H1 (cell line): ENCODE measurements around the gene UBQLN4. TPM values are rescaled to one million over a fixed set of nuclear protein-coding genes. Genes with fewer than 3 reads are reported as not detected.

Experiments
- BCL11A ChIP-seq, 2 experiments: IDR thresholded peaks; one replicate each; pipeline ENCODE4 v1.6.1; 2011; ENCODE audit warnings: low read depth in 2 of 2, low read length in 2 of 2, mild to moderate bottlenecking in 2 of 2
- CBX5 ChIP-seq: fragments of 300-800, 300-1000 bp; sonication (generic); IDR thresholded peaks from 2 replicates; pipeline ENCODE4 v1.7.1; 2016; ENCODE audit warnings: antibody characterized with exemption, low read length, low read depth
- CHD2 ChIP-seq: IDR thresholded peaks from 2 replicates; pipeline ENCODE4 v1.6.1; 2012; ENCODE audit warnings: low read length, improper control_type of control experiment
- CTBP2 ChIP-seq: IDR thresholded peaks from 2 replicates; pipeline ENCODE4 v1.7.0; 2011; ENCODE audit warnings: borderline replicate concordance, mild to moderate bottlenecking, moderate library complexity, mixed read lengths, low read length; ENCODE audit not compliant: insufficient read depth, insufficient read length
- EZH2 ChIP-seq: fragments of 200-600 bp; sonication (generic); IDR thresholded peaks from 2 replicates; pipeline ENCODE4 v1.7.1; 2012; ENCODE audit warnings: low read depth, mild to moderate bottlenecking, moderate library complexity, low read length, inconsistent platforms; ENCODE audit not compliant: severe bottlenecking
- KDM1A ChIP-seq: fragments of 200-600, 300-600 bp; sonication (generic); IDR thresholded peaks from 2 replicates; pipeline ENCODE4 v1.7.1; 2016; ENCODE audit warnings: mild to moderate bottlenecking, low read length, borderline replicate concordance
- POLR2AphosphoS5 ChIP-seq: IDR thresholded peaks from 2 replicates; pipeline ENCODE4 v1.6.1; 2011; ENCODE audit warnings: low read depth, low read length
- SUZ12 ChIP-seq: fragments of 200-600 bp; sonication (generic); IDR thresholded peaks from 2 replicates; pipeline ENCODE4 v1.6.1; 2012; ENCODE audit warnings: mild to moderate bottlenecking, inconsistent platforms, low read length, moderate library complexity, mixed read lengths
- polyA plus RNA-seq, 7 experiments: library from polyadenylated mRNA; depleted of rRNA in 3 of 7; stranded (reverse) in 5 of 7; unstranded in 2 of 7; fragments of >200 nt in 5 of 7; fragments of 200-250 nt in 2 of 7; gene quantifications; 1 replicate in 5 of 7; 2 replicates in 1 of 7; 4 replicates in 1 of 7; pipeline versions ENCODE4 v1.2.1 to v1.2.3, GENCODE V29; 2011 to 2013; ENCODE audit warnings: missing spikeins in 2 of 7, mixed read lengths in 2 of 7
- total RNA-seq: library from RNA; stranded (reverse); fragmentation: NEBNext Ultra II Directional; extraction: Animal tissue kit (Norgen Biotek cat#: 25700); gene quantifications from 2 replicates; pipeline ENCODE4 v1.2.1, GENCODE V29; 2021
- TF ChIP-seq, protein P1 (sequence below): fragments of 300-600 bp; sonication (generic); IDR thresholded peaks from 2 replicates; pipeline ENCODE4 v1.7.1; 2012; ENCODE audit warnings: low read length, moderate library complexity, mild to moderate bottlenecking, inconsistent platforms; ENCODE audit not compliant: insufficient replicate concordance

Gene UBQLN4
- total and polyA plus RNA-seq, 2 of the 8 experiments (the other 6 are each of a cell fraction or from before 2014, with no cell fraction given): 37.7 to 52.0 TPM

DNA sequence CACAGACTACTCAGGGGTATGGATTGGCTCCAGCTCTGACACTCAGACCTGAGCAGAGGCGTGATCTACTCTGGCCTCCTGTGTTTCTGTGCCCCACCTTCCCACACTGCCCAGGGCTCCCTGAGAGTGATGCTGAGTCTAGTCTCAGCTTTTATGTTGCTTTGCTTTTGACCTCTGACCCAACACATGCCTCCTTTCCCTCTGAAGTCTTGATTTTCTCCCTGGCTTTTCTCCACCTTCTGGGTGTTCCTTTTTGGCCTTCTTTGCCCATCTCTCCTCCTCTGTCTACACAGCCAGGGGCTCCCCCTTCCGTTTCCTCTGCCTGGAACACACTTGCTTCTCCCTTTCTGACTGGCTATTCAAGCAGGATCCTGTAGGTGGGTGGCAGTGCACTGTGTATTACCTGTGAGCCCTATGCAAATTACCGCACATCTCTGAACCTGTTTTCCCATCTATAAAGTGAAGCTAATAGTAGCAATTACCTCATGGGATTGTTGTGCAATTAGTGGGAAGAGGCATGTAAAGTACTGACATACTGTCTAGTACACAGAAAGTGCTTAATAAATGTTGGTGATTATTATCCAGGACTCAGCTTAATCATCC, 42.4 kb upstream of the UBQLN4 start (continued):
- TF ChIP-seq, protein P1, sequence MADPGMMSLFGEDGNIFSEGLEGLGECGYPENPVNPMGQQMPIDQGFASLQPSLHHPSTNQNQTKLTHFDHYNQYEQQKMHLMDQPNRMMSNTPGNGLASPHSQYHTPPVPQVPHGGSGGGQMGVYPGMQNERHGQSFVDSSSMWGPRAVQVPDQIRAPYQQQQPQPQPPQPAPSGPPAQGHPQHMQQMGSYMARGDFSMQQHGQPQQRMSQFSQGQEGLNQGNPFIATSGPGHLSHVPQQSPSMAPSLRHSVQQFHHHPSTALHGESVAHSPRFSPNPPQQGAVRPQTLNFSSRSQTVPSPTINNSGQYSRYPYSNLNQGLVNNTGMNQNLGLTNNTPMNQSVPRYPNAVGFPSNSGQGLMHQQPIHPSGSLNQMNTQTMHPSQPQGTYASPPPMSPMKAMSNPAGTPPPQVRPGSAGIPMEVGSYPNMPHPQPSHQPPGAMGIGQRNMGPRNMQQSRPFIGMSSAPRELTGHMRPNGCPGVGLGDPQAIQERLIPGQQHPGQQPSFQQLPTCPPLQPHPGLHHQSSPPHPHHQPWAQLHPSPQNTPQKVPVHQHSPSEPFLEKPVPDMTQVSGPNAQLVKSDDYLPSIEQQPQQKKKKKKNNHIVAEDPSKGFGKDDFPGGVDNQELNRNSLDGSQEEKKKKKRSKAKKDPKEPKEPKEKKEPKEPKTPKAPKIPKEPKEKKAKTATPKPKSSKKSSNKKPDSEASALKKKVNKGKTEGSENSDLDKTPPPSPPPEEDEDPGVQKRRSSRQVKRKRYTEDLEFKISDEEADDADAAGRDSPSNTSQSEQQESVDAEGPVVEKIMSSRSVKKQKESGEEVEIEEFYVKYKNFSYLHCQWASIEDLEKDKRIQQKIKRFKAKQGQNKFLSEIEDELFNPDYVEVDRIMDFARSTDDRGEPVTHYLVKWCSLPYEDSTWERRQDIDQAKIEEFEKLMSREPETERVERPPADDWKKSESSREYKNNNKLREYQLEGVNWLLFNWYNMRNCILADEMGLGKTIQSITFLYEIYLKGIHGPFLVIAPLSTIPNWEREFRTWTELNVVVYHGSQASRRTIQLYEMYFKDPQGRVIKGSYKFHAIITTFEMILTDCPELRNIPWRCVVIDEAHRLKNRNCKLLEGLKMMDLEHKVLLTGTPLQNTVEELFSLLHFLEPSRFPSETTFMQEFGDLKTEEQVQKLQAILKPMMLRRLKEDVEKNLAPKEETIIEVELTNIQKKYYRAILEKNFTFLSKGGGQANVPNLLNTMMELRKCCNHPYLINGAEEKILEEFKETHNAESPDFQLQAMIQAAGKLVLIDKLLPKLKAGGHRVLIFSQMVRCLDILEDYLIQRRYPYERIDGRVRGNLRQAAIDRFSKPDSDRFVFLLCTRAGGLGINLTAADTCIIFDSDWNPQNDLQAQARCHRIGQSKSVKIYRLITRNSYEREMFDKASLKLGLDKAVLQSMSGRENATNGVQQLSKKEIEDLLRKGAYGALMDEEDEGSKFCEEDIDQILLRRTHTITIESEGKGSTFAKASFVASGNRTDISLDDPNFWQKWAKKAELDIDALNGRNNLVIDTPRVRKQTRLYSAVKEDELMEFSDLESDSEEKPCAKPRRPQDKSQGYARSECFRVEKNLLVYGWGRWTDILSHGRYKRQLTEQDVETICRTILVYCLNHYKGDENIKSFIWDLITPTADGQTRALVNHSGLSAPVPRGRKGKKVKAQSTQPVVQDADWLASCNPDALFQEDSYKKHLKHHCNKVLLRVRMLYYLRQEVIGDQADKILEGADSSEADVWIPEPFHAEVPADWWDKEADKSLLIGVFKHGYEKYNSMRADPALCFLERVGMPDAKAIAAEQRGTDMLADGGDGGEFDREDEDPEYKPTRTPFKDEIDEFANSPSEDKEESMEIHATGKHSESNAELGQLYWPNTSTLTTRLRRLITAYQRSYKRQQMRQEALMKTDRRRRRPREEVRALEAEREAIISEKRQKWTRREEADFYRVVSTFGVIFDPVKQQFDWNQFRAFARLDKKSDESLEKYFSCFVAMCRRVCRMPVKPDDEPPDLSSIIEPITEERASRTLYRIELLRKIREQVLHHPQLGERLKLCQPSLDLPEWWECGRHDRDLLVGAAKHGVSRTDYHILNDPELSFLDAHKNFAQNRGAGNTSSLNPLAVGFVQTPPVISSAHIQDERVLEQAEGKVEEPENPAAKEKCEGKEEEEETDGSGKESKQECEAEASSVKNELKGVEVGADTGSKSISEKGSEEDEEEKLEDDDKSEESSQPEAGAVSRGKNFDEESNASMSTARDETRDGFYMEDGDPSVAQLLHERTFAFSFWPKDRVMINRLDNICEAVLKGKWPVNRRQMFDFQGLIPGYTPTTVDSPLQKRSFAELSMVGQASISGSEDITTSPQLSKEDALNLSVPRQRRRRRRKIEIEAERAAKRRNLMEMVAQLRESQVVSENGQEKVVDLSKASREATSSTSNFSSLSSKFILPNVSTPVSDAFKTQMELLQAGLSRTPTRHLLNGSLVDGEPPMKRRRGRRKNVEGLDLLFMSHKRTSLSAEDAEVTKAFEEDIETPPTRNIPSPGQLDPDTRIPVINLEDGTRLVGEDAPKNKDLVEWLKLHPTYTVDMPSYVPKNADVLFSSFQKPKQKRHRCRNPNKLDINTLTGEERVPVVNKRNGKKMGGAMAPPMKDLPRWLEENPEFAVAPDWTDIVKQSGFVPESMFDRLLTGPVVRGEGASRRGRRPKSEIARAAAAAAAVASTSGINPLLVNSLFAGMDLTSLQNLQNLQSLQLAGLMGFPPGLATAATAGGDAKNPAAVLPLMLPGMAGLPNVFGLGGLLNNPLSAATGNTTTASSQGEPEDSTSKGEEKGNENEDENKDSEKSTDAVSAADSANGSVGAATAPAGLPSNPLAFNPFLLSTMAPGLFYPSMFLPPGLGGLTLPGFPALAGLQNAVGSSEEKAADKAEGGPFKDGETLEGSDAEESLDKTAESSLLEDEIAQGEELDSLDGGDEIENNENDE: no peak
- TF ChIP-seq CBX5: no peak
- TF ChIP-seq SUZ12: no peak
- no peak for TF ChIP-seq KDM1A
- no peak for TF ChIP-seq CTBP2
- TF ChIP-seq POLR2AphosphoS5: no peak
- no peak for TF ChIP-seq BCL11A (IDR thresholded peaks at IDR 0.05; ENCODE audit: low read depth in 2 of 2, low read length in 2 of 2)
- no peak for TF ChIP-seq EZH2
- no peak for TF ChIP-seq CHD2
